ENCODE data around the gene OR2M7.

Gene OR2M7

DNA sequence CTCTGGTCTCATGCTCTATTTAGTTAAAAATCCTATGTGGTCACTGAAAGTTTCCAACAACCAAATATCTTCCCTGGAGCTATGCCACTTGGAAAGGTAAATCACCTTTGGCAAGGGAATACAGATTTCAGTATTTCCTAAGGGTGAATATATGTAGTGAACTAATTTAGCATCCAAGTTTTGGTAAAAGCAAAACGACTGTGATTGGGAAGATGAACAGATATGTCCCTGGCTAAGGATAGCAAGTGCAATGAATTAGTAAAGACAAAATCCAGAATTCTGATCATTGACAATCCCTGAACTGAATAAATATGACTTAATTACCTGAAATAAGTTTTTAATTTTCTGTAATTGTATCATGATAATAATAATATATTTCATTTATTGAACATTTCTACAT lies 46.5 kb downstream of the OR2M7 start, which contains the start of gene OR2T33:
Gene OR2T33, minus strand, starts transcription at position 101 of the 400 bp plus-strand sequence. CDS start 4,162 bp downstream, outside the sequence.
- Mint-ChIP-seq H3K27ac (no peak within 1 kb of the TSS), H3K9me3 (no peaks in the 10 kb centered on the region), H3K4me3 (no peak within 1 kb of the TSS), H3K36me3 (no peaks in the 10 kb centered on the region), H3K4me1 (no peaks in the 10 kb centered on the region), H3K27me3 (peaks cover 2% of the 10 kb centered on the region)
- DNase-seq (ENCODE audit: low spot score in 2 of 2) (no peak), ATAC-seq (ENCODE audit: low read depth) (no peak)

Measured in memory B cell (primary cell).